KBM-7 (cell line): ENCODE measurements around the gene MAPRE3.
A peak's percentile ranks its signal among the peaks of the same experiment; 100 is the strongest.

Source experiments
- DNase-seq: peaks from one replicate; pipeline ENCODE4 v3.0.0-alpha.2; 2015
- in situ Hi-C: fragments of 300-500 bp; cut with MboI; formaldehyde crosslinking; loops from 2 replicates; pipeline ENCODE4 v1.14.3; 2020; ENCODE audit warnings: low sequenced_read_pairs, low pct_unique_long_range_greater_than_20kb, mixed read lengths

The MAPRE3 gene

DNA sequence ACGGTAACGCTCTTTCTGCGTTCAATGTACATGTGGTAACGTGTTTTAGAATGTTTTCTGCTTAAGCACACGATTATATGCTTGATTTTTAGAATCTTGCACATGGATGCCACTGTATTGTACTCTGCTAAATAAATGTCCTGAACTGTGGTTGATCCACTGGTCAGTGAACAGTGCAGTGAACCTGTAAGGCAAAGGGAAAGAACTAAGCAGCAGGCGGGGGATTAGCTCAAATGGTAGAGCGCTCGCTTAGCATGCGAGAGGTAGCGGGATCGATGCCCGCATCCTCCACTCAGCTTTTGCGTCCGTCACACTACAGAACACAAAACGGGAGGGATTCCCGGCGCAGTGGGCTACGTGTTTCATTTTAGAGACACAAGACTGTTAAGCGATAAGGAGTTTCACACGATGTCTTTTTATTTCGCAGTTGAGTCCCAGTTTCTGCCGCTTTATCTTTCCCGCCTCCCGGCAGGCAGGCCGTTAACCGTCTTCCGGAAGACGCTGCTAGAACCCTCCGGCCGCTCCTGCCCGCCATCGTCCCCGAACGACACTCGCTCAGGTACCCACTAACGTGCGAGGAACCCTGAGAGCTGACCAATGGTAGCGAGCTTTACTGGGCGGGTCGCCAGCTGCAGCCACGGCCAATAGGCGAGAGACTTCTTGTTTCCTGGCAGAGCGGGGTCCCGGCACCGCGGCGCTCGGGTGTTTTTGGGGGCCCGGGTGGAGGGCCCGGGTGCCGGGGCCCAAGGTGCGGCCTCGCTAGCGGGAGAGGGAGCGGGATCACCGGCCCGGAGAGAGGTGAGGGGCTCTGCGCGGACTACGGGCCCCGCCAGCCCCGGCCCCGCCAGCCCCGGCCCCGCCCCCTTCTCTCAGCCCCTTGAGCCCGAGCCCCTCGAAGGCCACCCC, 80.8 kb downstream of the MAPRE3 start, which contains the start of gene AGBL5:
AGBL5 (plus strand) TSS at position 673 of the 906 bp plus-strand sequence. CDS start 1,291 bp downstream, outside the sequence.
- in situ Hi-C loops: no loop called here
- peak; percentile 97 for DNase-seq

DNA sequence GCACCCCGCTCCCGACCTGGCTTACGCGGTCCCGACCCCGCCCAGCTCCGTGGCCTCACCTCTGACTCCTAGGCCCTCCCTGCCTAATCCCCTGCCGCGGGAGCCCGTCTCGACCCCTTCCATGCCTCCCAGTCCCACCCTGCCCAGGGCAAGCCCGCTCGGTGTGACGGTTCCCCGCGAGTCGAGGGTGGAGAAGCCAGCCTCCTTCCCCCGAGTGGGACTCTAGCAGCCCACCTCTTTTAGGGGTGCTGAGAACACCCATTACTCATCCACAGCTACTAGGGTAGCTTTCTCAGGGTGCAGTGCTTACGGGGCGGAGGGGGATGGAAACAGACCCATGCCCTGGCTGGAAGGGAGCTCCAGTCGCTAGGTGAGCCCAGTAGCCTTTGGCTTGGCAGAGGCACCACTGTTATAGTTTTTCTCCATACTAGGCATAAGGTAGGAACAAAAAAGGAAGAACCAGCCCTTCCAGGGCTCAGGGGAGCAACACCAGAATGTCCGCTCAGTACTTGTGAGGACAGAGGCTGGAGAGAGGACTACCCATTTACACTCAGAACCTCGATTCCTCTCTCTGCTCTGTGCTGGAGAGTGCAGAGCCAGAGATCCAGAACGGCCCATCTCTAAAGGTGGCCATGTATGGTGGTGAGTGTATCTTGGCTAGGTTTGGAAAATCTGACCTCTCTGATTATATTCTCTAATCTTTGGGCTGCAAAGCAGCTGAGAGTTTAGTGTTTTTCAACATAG, 81.6 kb downstream of the MAPRE3 start:
- DNase-seq: peak; percentile 37
- in situ Hi-C loops: no loop called here

DNA sequence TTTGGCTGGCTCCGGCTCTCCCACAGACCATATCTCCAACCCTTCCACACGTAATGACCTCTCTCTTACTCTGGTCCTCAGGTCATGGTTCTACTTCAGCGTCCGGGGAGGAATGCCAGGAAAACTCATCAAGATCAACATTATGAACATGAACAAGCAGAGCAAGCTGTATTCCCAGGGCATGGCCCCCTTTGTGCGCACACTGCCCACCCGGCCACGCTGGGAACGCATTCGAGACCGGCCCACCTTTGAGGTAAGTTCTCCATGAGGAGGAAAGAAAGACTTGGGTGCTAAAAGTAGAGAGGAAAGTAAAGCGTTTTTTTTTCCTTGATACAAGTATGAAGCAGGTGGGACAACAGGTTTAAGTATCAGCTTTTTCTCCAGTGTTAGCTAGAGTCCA, 82.9 kb downstream of the MAPRE3 start:
- in situ Hi-C loops: no loop called here
- DNase-seq: no peak

DNA sequence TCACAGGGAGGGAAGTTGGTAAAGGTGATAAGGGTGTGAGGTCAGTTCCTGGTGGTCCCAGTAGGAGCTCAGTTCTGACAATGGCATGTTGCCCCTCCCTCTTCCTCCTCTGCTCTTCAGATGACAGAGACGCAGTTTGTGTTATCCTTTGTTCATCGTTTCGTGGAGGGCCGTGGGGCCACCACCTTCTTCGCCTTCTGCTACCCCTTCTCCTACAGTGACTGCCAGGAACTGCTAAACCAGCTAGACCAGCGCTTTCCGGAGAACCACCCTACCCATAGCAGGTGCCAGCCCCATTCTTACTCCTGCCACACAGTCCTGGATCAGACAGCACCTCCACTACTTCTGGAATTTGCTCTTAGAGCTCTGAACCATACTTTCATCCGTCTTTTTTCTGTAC, 83.3 kb downstream of the MAPRE3 start:
- DNase-seq: no peak
- in situ Hi-C loops: no loop called here

DNA sequence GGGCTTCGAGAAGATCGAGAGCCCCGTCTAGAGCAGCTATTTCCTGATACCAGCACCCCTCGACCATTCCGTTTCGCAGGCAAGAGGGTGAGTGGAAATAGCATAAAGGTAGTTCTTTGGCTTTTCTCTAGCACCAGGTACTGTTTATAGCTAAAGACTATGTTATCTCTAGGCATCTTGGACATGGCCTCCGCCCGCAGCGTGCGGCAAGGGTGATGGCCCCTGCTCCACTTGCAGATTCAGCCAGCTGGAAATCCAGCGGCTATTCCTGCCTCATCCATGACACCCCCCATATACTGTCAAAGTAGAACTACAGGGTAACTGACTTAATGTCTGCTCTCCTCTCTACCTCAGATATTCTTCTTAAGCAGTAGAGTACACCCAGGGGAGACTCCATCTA, 84.3 kb downstream of the MAPRE3 start:
- in situ Hi-C loops: no loop called here
- no peak for DNase-seq

DNA sequence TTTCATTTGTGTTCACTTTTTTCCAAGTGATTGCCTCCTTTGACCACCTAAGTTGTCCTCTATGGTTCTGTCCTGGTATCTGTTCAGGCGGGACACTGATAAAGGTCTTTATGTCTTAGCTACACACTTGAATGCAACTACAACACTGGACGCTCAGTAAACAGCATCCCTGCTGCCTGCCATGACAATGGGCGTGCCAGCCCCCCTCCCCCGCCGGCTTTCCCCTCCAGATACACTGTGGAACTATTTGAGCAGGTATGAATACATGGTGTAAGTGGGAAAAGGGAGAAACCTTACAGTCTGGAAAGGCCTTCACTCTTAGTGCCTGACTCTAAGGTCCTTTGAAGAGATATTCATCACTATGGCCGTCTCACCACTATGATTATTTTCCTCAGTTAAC, 86.7 kb downstream of the MAPRE3 start:
- DNase-seq: no peak
- in situ Hi-C loops: no loop called here

DNA sequence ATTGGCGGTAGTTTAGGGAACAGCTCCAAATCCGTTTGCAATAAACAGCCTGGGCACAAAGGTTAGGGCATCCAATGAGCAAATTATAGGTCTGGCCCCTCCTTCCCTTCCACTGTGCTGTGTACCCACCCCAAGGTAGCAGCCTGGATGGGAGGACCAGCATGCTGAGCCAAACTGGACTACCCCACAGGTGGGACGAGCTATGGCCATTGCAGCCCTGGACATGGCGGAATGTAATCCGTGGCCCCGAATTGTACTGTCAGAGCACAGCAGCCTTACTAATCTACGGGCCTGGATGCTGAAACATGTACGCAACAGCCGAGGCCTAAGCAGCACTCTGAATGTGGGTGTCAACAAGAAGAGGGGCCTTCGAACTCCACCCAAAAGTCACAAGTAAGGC, 87.8 kb downstream of the MAPRE3 start:
- no peak for DNase-seq
- in situ Hi-C loops: no loop called here

DNA sequence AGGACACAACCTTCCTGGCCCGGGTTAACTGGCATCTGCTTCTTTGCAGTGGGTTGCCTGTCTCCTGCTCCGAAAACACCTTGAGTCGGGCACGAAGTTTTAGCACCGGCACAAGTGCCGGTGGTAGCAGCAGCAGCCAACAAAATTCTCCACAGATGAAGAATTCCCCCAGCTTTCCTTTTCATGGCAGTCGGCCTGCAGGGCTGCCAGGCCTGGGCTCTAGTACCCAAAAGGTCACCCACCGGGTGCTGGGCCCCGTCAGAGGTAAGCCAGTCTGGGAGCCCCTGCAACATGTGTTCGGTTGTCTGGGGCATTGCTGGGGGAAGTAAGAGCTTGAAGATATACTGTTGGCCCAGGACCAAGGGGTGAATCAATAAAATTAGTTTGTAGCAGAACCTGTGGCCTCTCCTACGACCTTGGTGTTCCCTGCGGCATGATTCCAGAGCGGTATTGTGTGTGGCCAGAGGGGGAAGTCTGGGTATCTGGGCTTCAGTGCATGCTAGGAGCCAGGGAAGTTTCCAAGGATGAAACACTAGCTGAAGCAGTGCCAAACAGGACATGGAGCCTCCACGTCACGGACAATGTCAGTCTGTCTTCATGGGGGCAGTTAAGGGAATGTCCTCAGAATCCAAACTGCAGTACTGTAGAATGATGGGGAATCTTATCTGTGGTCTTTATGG, 88.8 kb downstream of the MAPRE3 start:
- no peak for DNase-seq
- in situ Hi-C loops: no loop called here

DNA sequence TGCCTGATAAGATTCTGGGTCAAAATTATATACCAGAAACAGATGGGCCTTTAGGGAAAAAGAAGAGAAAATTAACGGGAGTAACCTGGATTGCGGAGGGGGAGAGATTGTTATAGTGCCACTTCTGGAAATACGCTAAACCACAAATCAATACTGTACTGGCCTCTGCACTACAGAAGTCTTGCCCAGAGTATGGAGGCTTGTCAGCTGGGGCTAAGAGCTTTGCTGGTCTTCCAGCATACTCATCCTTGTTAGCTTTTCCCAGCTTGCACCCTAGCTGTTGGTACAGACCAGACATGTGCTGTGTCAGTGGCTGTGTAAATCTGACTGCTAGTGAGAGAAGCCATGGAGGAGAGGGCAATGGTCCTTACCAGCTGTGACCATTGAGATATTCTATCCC, 89.9 kb downstream of the MAPRE3 start:
- in situ Hi-C loops: no loop called here
- DNase-seq: no peak

DNA sequence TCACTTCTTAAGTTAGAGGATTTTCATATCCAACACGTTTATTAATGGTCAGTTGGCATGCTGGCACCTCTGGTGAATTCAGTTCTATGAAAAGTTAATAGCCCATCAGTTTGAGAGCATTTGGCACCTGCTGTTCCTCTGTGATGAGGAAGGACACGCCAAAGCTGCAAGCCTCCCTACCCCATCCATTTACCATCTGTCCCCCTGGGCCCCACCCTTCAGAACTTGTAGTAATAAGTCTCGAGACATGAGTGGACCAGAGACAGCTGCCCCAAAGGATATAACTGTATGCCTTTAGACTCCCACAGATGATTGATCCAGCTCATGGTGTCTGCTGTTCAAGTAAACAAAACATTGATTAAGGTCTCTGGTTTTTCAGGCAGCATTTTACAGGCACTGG, 94.7 kb downstream of the MAPRE3 start:
- DNase-seq: no peak
- in situ Hi-C loops: no loop called here

DNA sequence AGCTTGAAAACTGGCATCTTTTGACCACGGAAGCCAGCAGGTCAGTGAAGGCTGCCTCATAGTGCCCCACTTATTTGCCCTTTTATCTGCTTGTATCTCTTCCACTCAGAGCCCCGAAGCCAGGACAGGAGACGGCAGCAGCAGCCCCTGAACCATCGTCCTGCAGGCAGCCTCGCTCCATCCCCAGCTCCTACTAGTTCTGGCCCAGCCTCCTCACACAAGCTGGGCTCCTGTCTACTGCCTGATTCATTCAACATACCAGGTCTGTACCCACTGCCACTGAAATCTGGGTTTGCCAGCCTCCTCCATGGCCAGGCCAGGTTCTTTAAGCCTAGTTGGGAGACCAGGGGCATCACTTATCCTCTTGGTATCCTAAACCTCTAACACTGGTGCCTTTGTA, 96.9 kb downstream of the MAPRE3 start:
- no peak for DNase-seq
- in situ Hi-C loops: no loop called here

DNA sequence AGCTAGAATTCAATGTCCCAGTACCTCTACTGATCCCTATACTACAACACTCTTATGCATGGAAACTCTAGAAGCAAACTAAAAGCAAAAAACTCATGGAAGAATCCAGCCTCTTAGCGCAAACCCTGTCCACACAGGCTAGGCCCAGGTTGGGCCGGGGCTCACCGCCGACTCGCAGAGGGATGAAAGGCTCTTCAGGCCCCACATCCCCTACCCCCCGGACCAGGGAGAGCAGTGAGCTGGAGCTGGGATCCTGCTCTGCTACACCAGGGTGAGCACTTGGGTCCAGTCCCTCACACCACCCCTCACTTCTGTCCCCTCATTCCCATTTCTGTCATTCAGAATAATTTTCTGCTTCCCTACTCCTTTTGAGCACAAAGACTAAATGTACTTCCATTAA, 99.0 kb downstream of the MAPRE3 start:
- DNase-seq: no peak
- in situ Hi-C loops: no loop called here

DNA sequence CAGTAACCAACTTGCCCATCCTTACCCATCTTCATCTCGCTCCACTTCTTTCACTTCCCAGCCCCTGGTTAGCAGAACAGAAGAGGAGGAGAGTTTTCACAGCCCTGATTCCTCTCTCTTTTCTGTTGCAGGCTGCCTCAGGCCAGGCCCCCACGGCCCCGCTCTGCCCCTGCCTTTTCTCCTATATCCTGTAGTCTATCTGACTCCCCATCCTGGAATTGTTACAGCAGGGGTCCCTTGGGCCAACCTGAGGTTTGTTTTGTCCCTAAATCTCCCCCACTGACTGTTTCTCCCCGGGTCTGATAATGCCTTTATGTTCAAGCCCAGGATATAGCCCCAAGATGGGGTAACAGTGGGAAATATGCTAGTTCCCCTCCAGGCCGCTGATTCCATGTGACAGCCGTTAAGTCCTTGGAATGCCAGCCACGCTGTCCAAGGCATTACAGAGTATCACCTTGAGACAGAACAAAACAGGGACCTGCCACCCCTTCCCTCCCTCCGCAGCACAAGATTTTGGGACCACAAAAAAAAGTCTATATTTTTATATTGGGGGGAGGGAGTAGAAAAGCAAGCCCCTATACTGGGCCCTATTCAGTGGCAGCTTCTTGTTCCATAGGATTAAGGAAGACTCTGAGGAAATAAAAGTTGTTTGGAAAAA, 99.7 kb downstream of the MAPRE3 start:
- in situ Hi-C loops: no loop called here
- DNase-seq: no peak

DNA sequence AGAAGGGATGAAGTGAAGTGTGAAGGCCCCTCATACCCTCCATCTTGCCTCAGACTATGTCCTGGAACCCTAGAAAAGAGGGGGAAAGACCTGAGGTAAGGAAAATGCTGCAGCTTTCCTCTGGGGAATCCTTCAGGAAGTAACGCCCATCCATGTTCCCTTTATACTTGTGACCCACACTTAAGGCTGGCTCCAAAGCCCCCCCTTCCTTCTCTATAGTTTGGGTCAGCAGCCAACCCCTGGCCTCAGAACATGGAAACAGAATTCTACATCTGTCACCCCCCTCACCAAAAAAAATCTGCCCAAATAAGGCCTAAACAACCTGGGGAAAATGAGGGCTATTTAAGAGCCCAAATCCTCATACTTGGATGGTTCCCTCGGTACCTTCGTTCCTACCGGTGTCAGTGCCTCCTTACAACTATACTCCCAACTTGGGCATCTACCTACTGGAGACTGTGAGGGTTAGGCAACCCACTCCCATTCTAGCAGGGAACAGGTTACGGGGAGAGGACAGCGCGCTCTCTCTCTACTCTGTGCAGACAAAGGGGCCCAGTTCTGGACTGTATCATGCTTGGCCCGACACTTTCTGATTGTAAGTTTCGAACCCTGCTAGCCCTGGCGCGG, 100.3 kb downstream of the MAPRE3 start:
- in situ Hi-C loops: no loop called here
- no peak for DNase-seq

DNA sequence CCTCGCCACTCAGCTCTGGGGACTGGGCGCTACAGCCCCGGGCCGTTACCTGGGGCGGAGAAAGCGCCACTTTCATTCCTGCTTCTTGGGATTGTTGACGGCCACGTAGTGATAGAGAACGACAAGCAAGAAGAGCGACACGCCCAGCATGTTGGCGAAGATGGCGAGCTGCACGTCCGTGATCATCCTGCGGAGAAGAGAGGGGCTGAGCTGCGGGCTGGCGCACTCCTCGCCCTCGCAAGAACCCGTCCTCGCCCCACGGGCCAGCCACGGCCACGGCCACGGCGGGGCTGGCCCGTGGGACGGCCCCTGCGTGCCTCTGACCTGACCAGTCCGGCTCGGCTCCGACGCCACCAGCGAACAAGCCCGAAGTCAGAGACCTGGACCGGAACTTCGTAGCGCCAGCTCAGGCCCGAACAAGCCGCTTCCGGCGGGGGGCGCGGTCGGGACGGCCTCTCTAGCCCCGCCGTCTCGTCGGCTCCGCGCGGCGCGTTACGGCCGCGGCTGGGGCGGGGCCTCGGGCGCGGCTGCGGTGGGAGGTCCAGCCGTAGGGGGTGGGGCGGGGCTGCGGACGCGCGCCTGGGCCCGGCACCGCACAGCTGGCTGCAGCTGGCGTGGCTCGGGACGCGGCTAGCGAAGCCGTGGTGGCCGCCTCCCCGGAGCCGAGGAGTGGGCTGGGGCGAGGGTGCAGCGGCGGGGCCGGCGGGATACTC, 101.0 kb downstream of the MAPRE3 start, which contains the start of gene OST4:
OST4 (minus strand) TSS at position 378 of the 713 bp plus-strand sequence.
- in situ Hi-C loops: no loop called here
- DNase-seq: peak; percentile 90

DNA sequence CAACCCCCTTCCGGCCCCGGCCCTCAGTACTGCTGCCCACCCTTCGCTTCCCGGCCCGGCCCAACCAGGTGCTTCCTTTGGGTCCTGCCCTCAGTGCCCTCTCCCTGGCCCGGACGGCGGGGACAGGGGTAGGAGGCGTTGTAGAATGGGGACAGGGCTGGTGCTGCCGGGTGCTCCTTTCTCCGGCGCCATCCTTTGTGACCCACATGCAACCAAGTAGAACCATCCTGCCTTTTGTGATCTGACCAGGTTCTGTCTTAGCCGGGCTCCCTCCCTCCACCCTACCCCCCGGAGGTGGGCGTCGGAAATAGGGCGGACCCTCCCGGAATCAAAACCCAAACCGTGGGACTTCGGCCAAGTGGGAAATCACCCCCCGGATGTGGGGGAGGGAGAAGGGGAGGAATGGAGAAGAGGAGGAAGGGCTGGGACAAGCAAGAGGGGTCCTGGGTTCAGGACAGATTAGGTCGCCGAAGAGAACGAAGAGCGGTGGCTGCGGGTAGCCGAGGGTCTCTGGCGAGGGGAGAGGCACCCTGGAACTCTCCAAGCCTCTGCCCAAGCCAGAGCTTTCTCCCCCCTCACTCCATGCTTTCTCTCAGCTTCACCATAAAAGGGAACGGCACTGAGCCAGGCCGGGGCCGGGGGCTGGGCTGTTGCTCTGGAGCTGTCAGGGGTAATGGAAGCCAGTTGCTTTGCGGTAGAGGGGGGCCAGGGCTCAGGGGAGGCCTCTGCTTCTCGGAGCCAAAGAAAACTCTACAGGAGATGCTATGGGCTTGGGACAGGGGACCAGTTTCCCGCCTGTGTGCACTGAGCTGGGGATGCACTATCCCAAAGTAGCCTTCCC, 101.8 kb downstream of the MAPRE3 start:
- in situ Hi-C loops: no loop called here
- no peak for DNase-seq

DNA sequence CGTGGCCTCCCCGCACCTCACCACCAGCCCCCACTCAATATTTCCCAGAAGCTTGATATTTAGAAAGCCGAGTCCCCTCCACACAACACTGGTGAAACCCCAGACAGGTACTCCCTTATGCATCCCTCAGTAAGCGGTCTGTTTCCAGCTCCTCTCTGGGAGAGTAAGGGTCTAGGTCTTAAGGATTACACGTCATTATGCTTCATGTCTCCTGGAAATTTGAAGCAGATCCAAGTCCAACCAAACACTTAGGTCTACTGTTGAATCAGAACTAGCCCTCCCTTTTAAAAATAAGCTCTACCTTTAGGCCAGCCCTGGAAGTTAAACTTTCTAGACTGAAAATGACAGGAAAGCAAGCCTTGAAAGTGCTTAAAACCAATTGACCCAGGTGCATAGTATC, 102.5 kb downstream of the MAPRE3 start:
- DNase-seq: no peak
- in situ Hi-C loops: no loop called here
